Kidney (tissue), 14 donors: ENCODE data around the gene ZNF618. TPM values are rescaled to one million over a fixed set of nuclear protein-coding genes. Genes with fewer than 3 reads are reported as not detected.

Source experiments
- DNase-seq, 5 donors: peaks; one replicate each; pipeline ENCODE4 v3.0.0-alpha.2; 2013 to 2020
- FAIRE-seq: peaks from 2 replicates; lab custom pipeline; 2012; peaks lifted over from hg19 to GRCh38; lab: Jason Lieb, UNC
- H3K27ac ChIP-seq, 2 donors: one replicate each; pipeline ENCODE4 v1.7.0; 2013; ENCODE audit warnings: low read depth in 2 of 2, low read length in 2 of 2, inconsistent platforms in 1 of 2
- H3K27me3 ChIP-seq: one replicate; pipeline ENCODE4 v1.7.1; 2013; ENCODE audit warnings: low read length, inconsistent platforms; ENCODE audit not compliant: control insufficient read depth, insufficient read depth
- H3K36me3 ChIP-seq, 3 donors: one replicate each; pipeline versions ENCODE4 v1.7.0 to v1.7.1; 2013; ENCODE audit warnings: low read length in 3 of 3, control low read depth in 1 of 3, inconsistent platforms in 1 of 3; ENCODE audit not compliant: insufficient read depth in 3 of 3, control insufficient read depth in 2 of 3
- H3K4me1 ChIP-seq, 3 donors: one replicate each; pipeline versions ENCODE4 v1.7.0 to v1.7.1; 2013; ENCODE audit warnings: low read length in 3 of 3, inconsistent platforms in 1 of 3, low read depth in 1 of 3; ENCODE audit not compliant: control insufficient read depth in 2 of 3, insufficient read depth in 2 of 3
- H3K4me3 ChIP-seq, 3 donors: one replicate each; pipeline versions ENCODE4 v1.7.0 to v1.8.1; 2013; ENCODE audit warnings: low read length in 3 of 3, control low read depth in 1 of 3, inconsistent platforms in 1 of 3
- H3K9ac ChIP-seq, 3 donors: one replicate each; pipeline versions ENCODE4 v1.7.0 to v1.7.1; 2013; ENCODE audit warnings: low read length in 3 of 3, control low read depth in 1 of 3, inconsistent platforms in 1 of 3
- H3K9me3 ChIP-seq, 3 donors: one replicate each; pipeline versions ENCODE4 v1.7.0 to v1.7.1; 2013; ENCODE audit warnings: low read length in 3 of 3, control low read depth in 1 of 3, inconsistent platforms in 1 of 3; ENCODE audit not compliant: control insufficient read depth in 2 of 3, insufficient read depth in 1 of 3
- intact Hi-C: fragments of 100-400 bp; cut with DNase I; formaldehyde crosslinking; loops from one replicate; pipeline ENCODE4 v1.11.1; 2022
- polyA plus RNA-seq: library from polyadenylated mRNA; stranded (reverse); fragments of 350-450 nt; fragmentation: Illumina TruSeq; extraction: RNeasy Lipid Tissue Mini Kit (QIAGEN cat#74804); gene quantifications from one replicate; pipeline ENCODE4 v1.2.3, GENCODE V29; 2014; ENCODE audit warnings: low read depth, low replicate concordance; ENCODE audit not compliant: insufficient read depth
- total RNA-seq: library from RNA; stranded (reverse); fragmentation: NEBNext Ultra II Directional; extraction: Animal tissue kit (Norgen Biotek cat#: 25700); gene quantifications from one replicate; pipeline ENCODE4 v1.2.1, GENCODE V29; 2021
- TF ChIP-seq, protein P1 (sequence below): IDR thresholded peaks from 3 replicates; pipeline ENCODE4 v1.5.1; 2012; ENCODE audit warnings: mild to moderate bottlenecking, moderate library complexity, borderline replicate concordance; ENCODE audit not compliant: insufficient read depth; ENCODE audit errors: extremely low read depth
- donor health status: control.
- donor health status: control.
- donor health status: control.
- donor health status: control.
- donor health status: control.
- donor health status: DM: yes; HTN: yes; CAD: no.
- donor health status: Normal renal cell carcinoma (clear cell type).

The ZNF618 gene
- total and polyA plus RNA-seq, 2 donors from 2014 or later, result 5.6 to 31.9 TPM

DNA sequence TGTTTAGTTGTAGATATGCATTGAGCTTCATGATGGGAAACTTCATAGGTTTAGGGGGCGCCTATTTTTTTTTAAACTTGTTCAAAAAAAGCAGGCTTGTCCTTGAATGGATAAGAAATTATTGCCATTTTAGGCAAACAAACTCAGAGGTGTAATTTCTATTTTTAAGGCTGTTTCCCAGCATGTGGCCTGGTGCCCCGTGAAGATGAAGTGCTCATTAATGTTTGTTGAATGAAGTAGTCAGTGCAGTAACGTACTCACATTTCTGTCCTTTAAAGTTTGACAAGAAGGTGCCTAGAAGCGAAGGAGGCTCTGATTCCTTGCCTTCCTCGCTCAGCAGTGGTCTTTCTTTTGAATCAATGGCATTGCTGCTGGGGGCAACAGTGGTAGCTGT is 54.3 kb downstream of the ZNF618 start:
- no peak overlapping the region for H3K4me3 ChIP-seq
- no peak overlapping the region for H3K27ac ChIP-seq
- no peak for FAIRE-seq
- DNase-seq, result no peak
- H3K36me3 ChIP-seq, result no peaks in the 10 kb centered on the region
- TF ChIP-seq, protein P1, sequence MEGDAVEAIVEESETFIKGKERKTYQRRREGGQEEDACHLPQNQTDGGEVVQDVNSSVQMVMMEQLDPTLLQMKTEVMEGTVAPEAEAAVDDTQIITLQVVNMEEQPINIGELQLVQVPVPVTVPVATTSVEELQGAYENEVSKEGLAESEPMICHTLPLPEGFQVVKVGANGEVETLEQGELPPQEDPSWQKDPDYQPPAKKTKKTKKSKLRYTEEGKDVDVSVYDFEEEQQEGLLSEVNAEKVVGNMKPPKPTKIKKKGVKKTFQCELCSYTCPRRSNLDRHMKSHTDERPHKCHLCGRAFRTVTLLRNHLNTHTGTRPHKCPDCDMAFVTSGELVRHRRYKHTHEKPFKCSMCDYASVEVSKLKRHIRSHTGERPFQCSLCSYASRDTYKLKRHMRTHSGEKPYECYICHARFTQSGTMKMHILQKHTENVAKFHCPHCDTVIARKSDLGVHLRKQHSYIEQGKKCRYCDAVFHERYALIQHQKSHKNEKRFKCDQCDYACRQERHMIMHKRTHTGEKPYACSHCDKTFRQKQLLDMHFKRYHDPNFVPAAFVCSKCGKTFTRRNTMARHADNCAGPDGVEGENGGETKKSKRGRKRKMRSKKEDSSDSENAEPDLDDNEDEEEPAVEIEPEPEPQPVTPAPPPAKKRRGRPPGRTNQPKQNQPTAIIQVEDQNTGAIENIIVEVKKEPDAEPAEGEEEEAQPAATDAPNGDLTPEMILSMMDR, result no peak
- H3K9ac ChIP-seq, result no peak overlapping the region
- H3K9me3 ChIP-seq, result peaks cover 0 to 4% (median 0%) of the 10 kb centered on the region in 3 donors
- H3K27me3 ChIP-seq, result no peaks in the 10 kb centered on the region
- intact Hi-C loops, result no loop called here
- H3K4me1 ChIP-seq, result peaks cover 0 to 31% (median 31%) of the 10 kb centered on the region in 3 donors

DNA sequence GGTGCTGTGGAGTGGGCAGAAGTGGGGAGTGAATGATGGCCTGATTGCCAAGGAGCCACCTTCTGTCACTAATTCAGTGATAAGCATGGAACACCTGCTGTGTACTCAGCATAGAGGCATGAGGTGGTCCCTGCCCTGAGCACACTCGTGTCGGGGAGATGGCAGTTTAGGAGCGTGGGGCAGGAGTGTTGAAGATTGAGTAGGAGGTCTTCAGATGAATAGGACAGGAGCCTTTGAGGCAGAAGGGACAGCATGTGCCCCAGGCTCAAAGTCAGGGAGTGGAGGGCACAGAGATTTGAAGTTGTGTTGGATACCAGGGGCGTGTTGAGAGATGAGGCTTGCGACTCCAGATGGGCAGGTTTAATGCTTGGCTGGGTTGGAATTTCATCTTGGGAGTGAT is 55.0 kb downstream of the ZNF618 start:
- FAIRE-seq (no peak), DNase-seq (peak in 1 of 5 donors; percentile 40)
- intact Hi-C loops, result no loop called here

DNA sequence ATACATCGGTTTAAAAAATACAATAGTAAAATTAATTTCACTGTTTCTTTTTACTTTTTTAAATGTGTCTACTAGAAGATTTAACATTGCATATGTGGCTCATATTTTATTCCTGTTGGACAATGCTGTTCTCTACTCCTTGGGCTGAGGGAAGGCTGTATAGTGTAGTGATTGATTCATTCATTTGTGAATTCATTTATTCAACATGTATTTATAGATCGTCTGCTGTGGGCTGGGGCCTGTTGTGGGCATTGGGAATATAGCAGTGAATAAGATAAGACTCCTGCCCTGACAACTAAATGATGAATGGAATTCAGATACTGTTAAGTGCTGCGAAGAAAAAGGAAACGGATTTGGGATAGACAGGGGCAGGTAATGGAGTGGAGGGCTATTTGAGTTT is 55.7 kb downstream of the ZNF618 start:
- H3K4me1 ChIP-seq, result peaks cover 0 to 32% (median 31%) of the 10 kb centered on the region in 3 donors
- intact Hi-C loops, result no loop called here
- H3K4me3 ChIP-seq, result no peak overlapping the region
- FAIRE-seq, result no peak
- H3K36me3 ChIP-seq, result no peaks in the 10 kb centered on the region
- no peak overlapping the region for H3K27ac ChIP-seq
- H3K9ac ChIP-seq, result no peak overlapping the region
- H3K27me3 ChIP-seq, result no peaks in the 10 kb centered on the region
- no peak for DNase-seq
- TF ChIP-seq, protein P1, result no peak
- H3K9me3 ChIP-seq, result peaks cover 0 to 4% (median 0%) of the 10 kb centered on the region in 3 donors

More for the DNA sequence above, 55.0 kb downstream of the ZNF618 start:
- Histone ChIP-seq H3K9me3 (peaks cover 0 to 4% (median 0%) of the 10 kb centered on the region in 3 donors), H3K4me1 (peaks cover 0 to 32% (median 31%) of the 10 kb centered on the region in 3 donors), H3K36me3 (no peaks in the 10 kb centered on the region), H3K9ac (no peak overlapping the region), H3K4me3 (no peak overlapping the region), H3K27me3 (no peaks in the 10 kb centered on the region), H3K27ac (no peak overlapping the region)
- TF ChIP-seq, protein P1, result no peak
